Measurements from ENCODE around the gene INPP5A.

INPP5A gene

GRCh38 chr10:132616170-132616995 is 78.8 kb downstream of the INPP5A start:
- no peak for DNase-seq

GRCh38 chr10:132616996-132617736 is 79.6 kb downstream of the INPP5A start:
- no peak for DNase-seq

- no peak for DNase-seq
These were observed 80.1 kb downstream of the INPP5A start for GRCh38 chr10:132617737-132618052.

DNA sequence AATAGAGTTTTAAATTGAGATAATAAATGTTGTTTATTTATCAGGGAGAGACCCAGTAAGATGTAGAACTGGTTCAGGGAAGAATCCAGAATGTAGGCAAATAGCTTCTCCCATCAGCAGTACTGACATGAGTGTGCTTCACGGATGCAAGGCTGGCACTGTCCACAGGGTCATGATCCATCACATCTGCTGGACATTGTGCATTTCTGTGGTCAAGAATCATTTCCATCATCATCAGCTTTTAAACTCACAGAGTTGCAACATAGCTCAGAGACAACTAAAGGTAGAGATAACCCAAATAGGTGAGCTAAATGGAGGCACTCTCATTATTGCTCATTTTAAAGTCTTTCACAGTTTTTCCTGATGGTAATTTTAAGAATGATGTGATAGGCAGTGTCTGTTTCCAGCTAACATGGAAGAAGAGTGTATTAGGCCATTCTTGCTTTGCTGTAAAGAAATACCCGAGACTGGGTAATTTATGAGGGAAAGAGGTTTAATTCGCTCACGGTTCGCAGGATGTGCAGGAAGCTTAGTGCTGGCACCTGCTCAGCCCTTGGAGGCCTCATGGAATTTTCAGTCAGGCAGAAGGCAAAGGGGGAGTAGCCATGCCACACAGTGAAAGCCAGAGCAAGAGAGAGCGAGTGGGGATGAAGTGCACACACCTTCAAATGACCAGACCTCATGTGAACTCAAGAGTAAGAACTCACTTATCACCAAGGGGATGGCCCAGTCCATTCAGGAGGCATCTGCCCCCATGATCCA is 80.8 kb downstream of the INPP5A start:
- no peak for DNase-seq

GRCh38 chr10:132619927-132620326 is 82.3 kb downstream of the INPP5A start:
- DNase-seq, result no peak

GRCh38 chr10:132624061-132624846 is 86.7 kb downstream of the INPP5A start:
- DNase-seq, result no peak

DNA sequence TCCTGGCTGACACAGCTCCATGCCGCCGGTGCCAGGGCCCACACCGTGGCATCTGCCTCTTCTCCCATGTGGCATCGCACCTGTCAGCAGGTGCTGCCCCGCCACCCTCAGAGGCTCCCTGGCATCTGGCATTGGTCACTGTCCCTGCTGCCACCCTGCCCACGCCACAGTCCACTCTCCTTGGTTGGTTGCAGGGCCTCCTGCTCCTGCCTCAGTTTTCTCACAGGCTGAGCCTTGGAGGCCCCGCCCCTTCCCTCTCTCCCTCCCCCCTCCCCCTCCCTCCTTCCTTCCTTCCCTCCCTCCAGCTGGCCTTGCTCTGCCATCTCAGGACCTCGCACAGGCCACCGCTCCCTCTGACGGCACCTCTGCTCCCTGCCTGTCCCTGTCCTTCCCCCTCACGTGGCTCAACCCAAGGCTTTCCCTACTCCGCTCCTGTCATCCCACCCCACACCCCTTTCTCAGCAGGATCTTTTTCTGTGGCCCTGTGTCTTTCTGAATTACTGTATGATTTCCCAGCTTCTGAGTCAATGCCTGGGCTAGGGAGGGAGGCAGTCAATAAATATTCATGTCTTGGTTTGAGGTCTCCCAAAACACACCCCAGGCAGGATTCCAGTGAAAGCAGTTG is 87.4 kb downstream of the INPP5A start:
- no peak for DNase-seq

GRCh38 chr10:132626019-132626760 is 88.6 kb downstream of the INPP5A start:
- DNase-seq, result no peak

- DNase-seq, result no peak
These were observed 89.4 kb downstream of the INPP5A start for GRCh38 chr10:132626761-132627665.

- peak; percentile 6 for DNase-seq
These were observed 90.3 kb downstream of the INPP5A start for GRCh38 chr10:132627666-132628531.

DNA sequence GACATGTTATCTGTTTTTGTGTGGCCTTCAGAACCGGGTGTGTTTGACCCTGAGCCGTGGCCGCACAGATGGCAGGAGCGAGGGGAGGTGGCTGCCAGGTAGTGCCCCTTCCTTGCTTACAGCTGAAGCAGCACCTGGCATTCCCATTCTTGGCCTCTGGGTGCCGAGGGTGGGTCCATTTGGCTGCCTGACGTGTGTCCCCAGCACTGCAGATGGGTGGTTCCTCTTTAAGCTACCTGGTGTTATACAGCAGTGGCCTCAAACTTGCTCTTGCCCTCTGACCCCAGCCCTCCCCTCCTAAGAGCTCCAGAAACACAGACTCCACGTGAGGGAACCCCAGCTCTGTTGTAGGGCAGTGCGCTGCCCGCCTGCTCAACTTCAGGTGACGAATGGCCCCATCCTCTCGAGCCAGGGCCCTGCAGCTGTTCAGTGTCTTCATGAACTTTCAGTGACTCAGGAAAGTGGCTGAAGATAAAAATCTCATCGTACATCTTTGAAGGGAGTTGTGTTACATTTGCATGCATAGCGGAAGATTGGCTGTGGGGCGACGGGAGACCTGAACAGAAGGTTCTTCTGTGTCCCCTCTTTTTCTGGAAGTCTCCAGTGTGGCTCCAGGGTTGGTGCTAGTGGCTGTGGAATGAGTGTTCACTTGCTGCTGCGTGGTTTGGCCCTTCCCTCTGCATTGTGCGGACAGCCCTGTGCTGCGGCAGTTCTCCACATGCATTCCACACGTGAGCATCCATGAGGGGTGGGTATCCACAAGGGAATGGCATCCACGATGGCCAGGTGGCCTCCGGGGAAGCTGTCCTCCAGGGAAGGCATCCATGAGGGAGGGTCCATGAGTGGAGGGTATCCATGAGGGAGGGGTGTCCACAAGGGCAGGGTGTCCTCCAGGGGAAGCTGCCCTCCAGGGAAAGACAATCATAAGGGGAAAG is 91.6 kb downstream of the INPP5A start:
- DNase-seq, result no peak

- no peak for DNase-seq
These were observed 92.6 kb downstream of the INPP5A start for GRCh38 chr10:132630156-132630555.

- peak; percentile 12 for DNase-seq
These were observed 93.2 kb downstream of the INPP5A start for GRCh38 chr10:132630666-132631337.

DNA sequence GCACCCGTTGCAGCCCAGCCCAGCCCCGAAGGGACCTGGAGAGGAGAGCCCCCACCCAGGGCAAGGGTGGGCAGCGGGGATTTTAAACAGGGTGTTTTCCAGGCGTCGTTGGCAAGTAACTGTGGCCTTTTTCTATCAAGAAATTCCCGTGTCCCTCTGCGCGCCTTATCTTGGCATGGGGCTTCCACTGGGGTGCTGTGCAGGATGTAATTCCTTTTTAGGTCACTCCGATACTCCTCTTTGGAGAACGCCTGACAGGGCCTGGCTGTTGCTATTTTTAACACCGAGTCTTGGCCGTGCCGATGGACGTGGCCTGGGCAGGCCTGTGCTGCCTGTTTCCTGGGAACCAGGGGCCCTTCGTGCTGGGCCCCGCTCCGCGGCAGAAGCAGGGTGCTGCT is 93.8 kb downstream of the INPP5A start:
- no peak for DNase-seq

GRCh38 chr10:132632091-132632561 is 94.5 kb downstream of the INPP5A start:
- DNase-seq, result no peak

- no peak for DNase-seq
These were observed 95.5 kb downstream of the INPP5A start for GRCh38 chr10:132632851-132633684.
